ENCODE results near the gene SIM2.

The SIM2 gene

GRCh38 chr21:36703626-36704280, 4.8 kb downstream of the SIM2 start:
- H3K27me3 ChIP-seq (ENCODE audit: low read depth, low read length), result no peaks in the 10 kb centered on the region
- H3K9ac ChIP-seq (ENCODE audit: low read length), result no peak overlapping the region
- no peak overlapping the region for H3K27ac ChIP-seq (ENCODE audit: low read length)
- H3K4me2 ChIP-seq (ENCODE audit: low read length), result no peak overlapping the region
- no peak for TF ChIP-seq CTCF (IDR thresholded peaks at IDR 0.05; ENCODE audit: low read depth, low read length)
- H3K36me3 ChIP-seq (replicated peaks; ENCODE audit: low read depth, low read length), result no peaks in the 10 kb centered on the region
- no peaks in the 10 kb centered on the region for H3K9me3 ChIP-seq (ENCODE audit: insufficient read depth, low read length)
- no peak overlapping the region for H3K4me3 ChIP-seq (ENCODE audit: low read length)
- H2AFZ ChIP-seq (ENCODE audit: low read depth, low read length), result no peak overlapping the region
- no peaks in the 10 kb centered on the region for H3K79me2 ChIP-seq (ENCODE audit: low read length)
- H3K4me1 ChIP-seq (ENCODE audit: low read length), result no peaks in the 10 kb centered on the region
- no peaks in the 10 kb centered on the region for H4K20me1 ChIP-seq (ENCODE audit: insufficient read depth, low read length)

GRCh38 chr21:36704281-36704957, 5.5 kb downstream of the SIM2 start:
- Histone ChIP-seq H3K27me3 (ENCODE audit: low read depth, low read length) (no peaks in the 10 kb centered on the region), H4K20me1 (ENCODE audit: insufficient read depth, low read length) (no peaks in the 10 kb centered on the region), H3K4me2 (ENCODE audit: low read length) (no peak overlapping the region), H2AFZ (ENCODE audit: low read depth, low read length) (no peak overlapping the region), H3K4me3 (ENCODE audit: low read length) (no peak overlapping the region), H3K36me3 (replicated peaks; ENCODE audit: low read depth, low read length) (no peaks in the 10 kb centered on the region), H3K9me3 (ENCODE audit: insufficient read depth, low read length) (no peaks in the 10 kb centered on the region), H3K27ac (ENCODE audit: low read length) (no peak overlapping the region), H3K4me1 (ENCODE audit: low read length) (no peaks in the 10 kb centered on the region), H3K9ac (ENCODE audit: low read length) (no peak overlapping the region), H3K79me2 (ENCODE audit: low read length) (no peaks in the 10 kb centered on the region)
- TF ChIP-seq EZH2phosphoT487 (IDR thresholded peaks at IDR 0.05; ENCODE audit: low read depth) (no peak), CTCF (IDR thresholded peaks at IDR 0.05; ENCODE audit: low read depth, low read length) (no peak)

- no peaks in the 10 kb centered on the region for H3K27me3 ChIP-seq (ENCODE audit: low read depth, low read length)
- no peaks in the 10 kb centered on the region for H4K20me1 ChIP-seq (ENCODE audit: insufficient read depth, low read length)
- no peaks in the 10 kb centered on the region for H3K36me3 ChIP-seq (replicated peaks; ENCODE audit: low read depth, low read length)
- no peak overlapping the region for H2AFZ ChIP-seq (ENCODE audit: low read depth, low read length)
- no peaks in the 10 kb centered on the region for H3K79me2 ChIP-seq (ENCODE audit: low read length)
- no peak overlapping the region for H3K9ac ChIP-seq (ENCODE audit: low read length)
- H3K9me3 ChIP-seq (ENCODE audit: insufficient read depth, low read length), result no peaks in the 10 kb centered on the region
- TF ChIP-seq CTCF (IDR thresholded peaks at IDR 0.05; ENCODE audit: low read depth, low read length) (no peak), EZH2phosphoT487 (IDR thresholded peaks at IDR 0.05; ENCODE audit: low read depth) (no peak)
- H3K4me1 ChIP-seq (ENCODE audit: low read length), result no peaks in the 10 kb centered on the region
- no peak overlapping the region for H3K27ac ChIP-seq (ENCODE audit: low read length)
- no peak overlapping the region for H3K4me2 ChIP-seq (ENCODE audit: low read length)
- H3K4me3 ChIP-seq (ENCODE audit: low read length), result no peak overlapping the region
Observed at GRCh38 chr21:36704958-36705678, 6.2 kb downstream of the SIM2 start.
